Measurements from ENCODE around the gene ITPR3.
A peak's percentile ranks its signal among the peaks of the same experiment; 100 is the strongest.

The ITPR3 gene

GRCh38 chr6:33668328-33668727 is 47.2 kb downstream of the ITPR3 start:
- Mint-ChIP-seq H3K27me3 (no peaks in the 10 kb centered on the region), H3K36me3 (peaks cover 63 to 76% of the 10 kb centered on the region in 2 donors), H3K4me3 (no peak overlapping the region), H3K4me1 (peaks cover 0 to 8% of the 10 kb centered on the region in 2 donors), H3K27ac (peak overlapping the region; percentile 70), H3K9me3 (no peaks in the 10 kb centered on the region)
- no peak for ATAC-seq (replicated peaks)
- no peak for DNase-seq

- Mint-ChIP-seq H3K9me3 (no peaks in the 10 kb centered on the region), H3K4me3 (no peak overlapping the region), H3K27ac (no peak overlapping the region), H3K36me3 (peaks cover 62 to 75% of the 10 kb centered on the region in 2 donors), H3K4me1 (peaks cover 0 to 10% of the 10 kb centered on the region in 2 donors), H3K27me3 (no peaks in the 10 kb centered on the region)
- ATAC-seq (replicated peaks) (peak in 1 of 2 donors; percentile 70), DNase-seq (no peak)
These were observed 47.8 kb downstream of the ITPR3 start for GRCh38 chr6:33668914-33669313.

- Mint-ChIP-seq H3K27ac (no peak overlapping the region), H3K4me1 (peaks cover 5 to 10% of the 10 kb centered on the region in 2 donors), H3K4me3 (no peak overlapping the region)
These were observed 49.1 kb downstream of the ITPR3 start for GRCh38 chr6:33670086-33670660.

GRCh38 chr6:33670971-33671743 is 50.0 kb downstream of the ITPR3 start:
- H3K9me3 Mint-ChIP-seq: no peaks in the 10 kb centered on the region
- no peak for ATAC-seq (replicated peaks)
- no peaks in the 10 kb centered on the region for H3K27me3 Mint-ChIP-seq
- no peak for DNase-seq
- no peak overlapping the region for H3K4me3 Mint-ChIP-seq
- peaks cover 5 to 10% of the 10 kb centered on the region in 2 donors for H3K4me1 Mint-ChIP-seq
- H3K36me3 Mint-ChIP-seq: peaks cover 49 to 71% of the 10 kb centered on the region in 2 donors
- no peak overlapping the region for H3K27ac Mint-ChIP-seq

More at GRCh38 chr6:33670086-33670660, 49.1 kb downstream of the ITPR3 start:
- Mint-ChIP-seq H3K9me3 (no peaks in the 10 kb centered on the region), H3K27me3 (no peaks in the 10 kb centered on the region), H3K36me3 (peaks cover 54 to 68% of the 10 kb centered on the region in 2 donors)
- ATAC-seq (replicated peaks) (no peak), DNase-seq (no peak)

GRCh38 chr6:33671744-33672072 is 50.6 kb downstream of the ITPR3 start:
- Mint-ChIP-seq H3K9me3 (no peaks in the 10 kb centered on the region), H3K4me3 (no peak overlapping the region), H3K36me3 (peaks cover 50 to 72% of the 10 kb centered on the region in 2 donors), H3K27ac (no peak overlapping the region), H3K27me3 (no peaks in the 10 kb centered on the region), H3K4me1 (peaks cover 5 to 14% of the 10 kb centered on the region in 2 donors)
- DNase-seq: no peak
- ATAC-seq (replicated peaks): no peak

- Mint-ChIP-seq H3K36me3 (peaks cover 53 to 76% of the 10 kb centered on the region in 2 donors), H3K4me1 (peaks cover 9 to 17% of the 10 kb centered on the region in 2 donors), H3K27ac (no peak overlapping the region), H3K9me3 (no peaks in the 10 kb centered on the region), H3K27me3 (no peaks in the 10 kb centered on the region), H3K4me3 (no peak overlapping the region)
- ATAC-seq (replicated peaks) (peak; percentile 44 to 70), DNase-seq (no peak)
These were observed 51.7 kb downstream of the ITPR3 start for GRCh38 chr6:33672808-33673207.

GRCh38 chr6:33673851-33674250 is 52.7 kb downstream of the ITPR3 start:
- H3K27ac Mint-ChIP-seq: no peak overlapping the region

GRCh38 chr6:33675968-33676367 is 54.8 kb downstream of the ITPR3 start:
- DNase-seq (no peak), ATAC-seq (replicated peaks) (no peak)
- Mint-ChIP-seq H3K36me3 (peaks cover 53 to 75% of the 10 kb centered on the region in 2 donors), H3K27ac (peak overlapping the region; percentile 20), H3K27me3 (no peaks in the 10 kb centered on the region), H3K4me3 (no peak overlapping the region), H3K9me3 (no peaks in the 10 kb centered on the region), H3K4me1 (peaks cover 20 to 23% of the 10 kb centered on the region in 2 donors)

More at GRCh38 chr6:33673851-33674250, 52.7 kb downstream of the ITPR3 start:
- Mint-ChIP-seq H3K9me3 (no peaks in the 10 kb centered on the region), H3K27me3 (no peaks in the 10 kb centered on the region), H3K4me3 (no peak overlapping the region), H3K4me1 (peaks cover 17 to 20% of the 10 kb centered on the region in 2 donors), H3K36me3 (peaks cover 50 to 76% of the 10 kb centered on the region in 2 donors)
- DNase-seq (no peak), ATAC-seq (replicated peaks) (no peak)

- no peak overlapping the region for H3K4me3 Mint-ChIP-seq
- H3K27me3 Mint-ChIP-seq: no peaks in the 10 kb centered on the region
- ATAC-seq (replicated peaks) (no peak), DNase-seq (no peak)
- H3K9me3 Mint-ChIP-seq: no peaks in the 10 kb centered on the region
- peaks cover 20 to 23% of the 10 kb centered on the region in 2 donors for H3K4me1 Mint-ChIP-seq
- H3K27ac Mint-ChIP-seq: no peak overlapping the region
- peaks cover 50 to 73% of the 10 kb centered on the region in 2 donors for H3K36me3 Mint-ChIP-seq
These were observed 55.5 kb downstream of the ITPR3 start for GRCh38 chr6:33676416-33677142.

- no peaks in the 10 kb centered on the region for H3K9me3 Mint-ChIP-seq
- peaks cover 19 to 20% of the 10 kb centered on the region in 2 donors for H3K4me1 Mint-ChIP-seq
- H3K27me3 Mint-ChIP-seq: no peaks in the 10 kb centered on the region
- no peak overlapping the region for H3K4me3 Mint-ChIP-seq
- H3K36me3 Mint-ChIP-seq: peaks cover 46 to 70% of the 10 kb centered on the region in 2 donors
- DNase-seq (no peak), ATAC-seq (replicated peaks) (no peak)
- no peak overlapping the region for H3K27ac Mint-ChIP-seq
These were observed 56.1 kb downstream of the ITPR3 start for GRCh38 chr6:33677143-33677660.

GRCh38 chr6:33677689-33678088 is 56.6 kb downstream of the ITPR3 start:
- Mint-ChIP-seq H3K4me1 (peaks cover 19 to 20% of the 10 kb centered on the region in 2 donors), H3K27me3 (no peaks in the 10 kb centered on the region), H3K27ac (no peak overlapping the region), H3K4me3 (no peak overlapping the region), H3K9me3 (no peaks in the 10 kb centered on the region), H3K36me3 (peaks cover 48 to 72% of the 10 kb centered on the region in 2 donors)
- no peak for ATAC-seq (replicated peaks)
- DNase-seq: no peak

GRCh38 chr6:33678233-33678931 is 57.3 kb downstream of the ITPR3 start:
- Mint-ChIP-seq H3K27ac (peak overlapping the region; percentile 47), H3K9me3 (no peaks in the 10 kb centered on the region), H3K27me3 (no peaks in the 10 kb centered on the region), H3K4me3 (no peak overlapping the region), H3K4me1 (peaks cover 19 to 20% of the 10 kb centered on the region in 2 donors), H3K36me3 (peaks cover 47 to 70% of the 10 kb centered on the region in 2 donors)
- no peak for ATAC-seq (replicated peaks)
- DNase-seq: no peak

- H3K4me3 Mint-ChIP-seq: no peak overlapping the region
- H3K4me1 Mint-ChIP-seq: peaks cover 17 to 20% of the 10 kb centered on the region in 2 donors
- peaks cover 50 to 70% of the 10 kb centered on the region in 2 donors for H3K36me3 Mint-ChIP-seq
- no peaks in the 10 kb centered on the region for H3K9me3 Mint-ChIP-seq
- no peak for DNase-seq
- H3K27me3 Mint-ChIP-seq: no peaks in the 10 kb centered on the region
- no peak for ATAC-seq (replicated peaks)
- peak overlapping the region; percentile 75 for H3K27ac Mint-ChIP-seq
These were observed 57.9 kb downstream of the ITPR3 start for GRCh38 chr6:33678932-33679490.

Data from stimulated activated naive B cell treated with anti-CD40 and anti-IgM and Interleukin-4, amounts not matched to agents 10 μg/mL and 1 μg/mL and 100 μg/mL, for 72 hours (primary cell).